ENCODE data around the gene PRG3. TPM values are rescaled to one million over a fixed set of nuclear protein-coding genes. Genes with fewer than 3 reads are reported as not detected.

Gene PRG3
- total RNA-seq, 1 donor from 2014 or later, result not detected

DNA sequence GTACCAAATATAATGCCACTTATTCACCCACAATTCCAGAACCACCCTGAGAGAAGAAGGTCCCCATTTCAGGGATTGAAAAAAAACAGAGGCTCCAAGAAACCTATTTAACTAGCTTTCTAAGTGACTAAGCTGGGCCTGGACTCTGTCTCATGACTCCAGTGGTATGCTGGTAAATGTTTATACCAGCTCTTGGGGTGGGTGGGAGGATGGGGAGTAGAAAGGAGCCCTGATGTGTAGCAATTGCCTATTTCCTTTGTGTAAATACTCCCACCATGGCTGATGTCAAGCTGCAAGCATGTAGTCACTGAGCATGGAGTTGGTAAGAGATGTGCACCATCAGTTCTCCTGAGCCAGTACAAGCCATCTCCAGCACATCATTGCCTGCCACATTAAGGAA lies 2.8 kb downstream of the PRG3 start:
- no peak for DNase-seq (ENCODE audit: low read depth)
- H3K36me3 ChIP-seq (ENCODE audit: control insufficient read depth, insufficient read depth, low read length), result no peaks in the 10 kb centered on the region
- TF ChIP-seq, protein P1, sequence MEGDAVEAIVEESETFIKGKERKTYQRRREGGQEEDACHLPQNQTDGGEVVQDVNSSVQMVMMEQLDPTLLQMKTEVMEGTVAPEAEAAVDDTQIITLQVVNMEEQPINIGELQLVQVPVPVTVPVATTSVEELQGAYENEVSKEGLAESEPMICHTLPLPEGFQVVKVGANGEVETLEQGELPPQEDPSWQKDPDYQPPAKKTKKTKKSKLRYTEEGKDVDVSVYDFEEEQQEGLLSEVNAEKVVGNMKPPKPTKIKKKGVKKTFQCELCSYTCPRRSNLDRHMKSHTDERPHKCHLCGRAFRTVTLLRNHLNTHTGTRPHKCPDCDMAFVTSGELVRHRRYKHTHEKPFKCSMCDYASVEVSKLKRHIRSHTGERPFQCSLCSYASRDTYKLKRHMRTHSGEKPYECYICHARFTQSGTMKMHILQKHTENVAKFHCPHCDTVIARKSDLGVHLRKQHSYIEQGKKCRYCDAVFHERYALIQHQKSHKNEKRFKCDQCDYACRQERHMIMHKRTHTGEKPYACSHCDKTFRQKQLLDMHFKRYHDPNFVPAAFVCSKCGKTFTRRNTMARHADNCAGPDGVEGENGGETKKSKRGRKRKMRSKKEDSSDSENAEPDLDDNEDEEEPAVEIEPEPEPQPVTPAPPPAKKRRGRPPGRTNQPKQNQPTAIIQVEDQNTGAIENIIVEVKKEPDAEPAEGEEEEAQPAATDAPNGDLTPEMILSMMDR (IDR thresholded peaks at IDR 0.05; ENCODE audit: insufficient read depth, low read length, poor library complexity, severe bottlenecking), result no peak
- peaks cover 10% of the 10 kb centered on the region for H3K27me3 ChIP-seq (ENCODE audit: control insufficient read depth, insufficient read depth, low read length)
- no peak overlapping the region for H3K4me3 ChIP-seq (ENCODE audit: low read depth, low read length)

DNA sequence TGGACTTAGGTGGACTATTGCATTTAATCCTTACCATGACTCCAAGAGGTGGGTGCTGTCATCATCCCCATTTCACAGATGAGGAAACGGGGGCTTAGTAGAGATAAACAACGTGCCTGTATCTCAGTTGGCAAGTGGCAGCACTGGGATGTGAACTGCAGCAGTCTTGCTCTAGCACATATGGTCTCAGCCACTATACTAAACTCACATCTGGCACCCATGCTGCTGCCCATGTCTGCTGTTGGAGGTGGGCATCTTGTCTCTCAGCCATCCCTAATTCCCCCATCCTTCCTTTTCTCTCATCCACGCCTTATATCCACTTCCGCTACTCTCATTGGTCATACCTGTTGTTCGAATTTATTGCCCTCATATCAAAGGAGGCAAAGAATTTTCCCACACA lies 3.8 kb downstream of the PRG3 start:
- TF ChIP-seq, protein P1 (IDR thresholded peaks at IDR 0.05; ENCODE audit: insufficient read depth, low read length, poor library complexity, severe bottlenecking), result no peak
- no peak for DNase-seq (ENCODE audit: low read depth)

DNA sequence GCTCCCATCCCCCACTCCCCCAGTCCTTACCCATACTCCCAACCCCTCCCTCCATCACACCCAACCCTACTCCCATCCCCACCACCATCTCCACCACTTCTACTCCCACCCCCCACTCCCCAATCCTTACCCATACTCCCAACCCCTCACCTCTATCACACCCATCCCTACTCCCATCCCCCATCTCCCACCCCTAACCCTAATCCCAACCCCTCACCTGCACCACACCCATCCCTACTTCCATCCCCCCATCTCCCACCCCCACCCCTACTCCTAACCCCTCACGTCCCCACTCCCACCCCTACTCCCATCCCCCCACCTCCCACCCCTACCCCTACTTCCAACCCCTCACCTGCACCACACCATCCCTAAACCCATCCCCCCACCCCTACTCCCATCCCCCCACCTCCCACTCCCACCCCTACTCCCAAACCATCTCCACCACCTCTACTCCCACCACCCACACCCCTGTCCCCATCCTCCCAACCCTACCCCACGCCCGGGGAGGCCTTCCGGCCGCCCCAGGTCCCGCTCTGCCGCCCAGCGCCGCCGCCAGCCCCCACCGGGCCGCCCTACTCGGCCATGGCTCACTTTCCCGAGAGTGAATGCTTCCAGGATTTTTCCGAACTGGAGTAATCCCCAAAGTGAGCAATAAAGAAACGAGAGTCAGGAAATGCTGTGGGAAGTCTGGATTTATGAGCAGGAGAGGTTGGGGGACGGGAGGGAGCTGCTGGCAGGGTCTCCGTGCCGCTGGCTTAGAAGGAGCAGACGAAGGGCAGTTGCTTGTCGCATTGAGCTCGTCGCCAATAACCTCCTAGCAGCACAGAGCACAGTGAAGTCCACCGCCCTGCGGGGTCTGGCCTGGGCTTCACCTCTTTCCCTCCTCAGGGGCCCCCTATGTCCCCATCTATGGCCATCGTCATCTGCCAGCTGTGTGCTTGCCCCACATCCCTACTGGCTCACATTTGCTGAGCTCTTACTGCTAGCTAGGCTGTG lies 4.6 kb downstream of the PRG3 start:
- peaks cover 8% of the 10 kb centered on the region for H3K27me3 ChIP-seq (ENCODE audit: control insufficient read depth, insufficient read depth, low read length)
- no peak overlapping the region for H3K4me3 ChIP-seq (ENCODE audit: low read depth, low read length)
- TF ChIP-seq, protein P1 (IDR thresholded peaks at IDR 0.05; ENCODE audit: insufficient read depth, low read length, poor library complexity, severe bottlenecking), result no peak
- no peak for DNase-seq (ENCODE audit: low read depth)
- H3K36me3 ChIP-seq (ENCODE audit: control insufficient read depth, insufficient read depth, low read length), result no peaks in the 10 kb centered on the region

More for the DNA sequence above, 3.8 kb downstream of the PRG3 start:
- H3K36me3 ChIP-seq (ENCODE audit: control insufficient read depth, insufficient read depth, low read length), result no peaks in the 10 kb centered on the region
- peaks cover 8% of the 10 kb centered on the region for H3K27me3 ChIP-seq (ENCODE audit: control insufficient read depth, insufficient read depth, low read length)
- H3K4me3 ChIP-seq (ENCODE audit: low read depth, low read length), result no peak overlapping the region

DNA sequence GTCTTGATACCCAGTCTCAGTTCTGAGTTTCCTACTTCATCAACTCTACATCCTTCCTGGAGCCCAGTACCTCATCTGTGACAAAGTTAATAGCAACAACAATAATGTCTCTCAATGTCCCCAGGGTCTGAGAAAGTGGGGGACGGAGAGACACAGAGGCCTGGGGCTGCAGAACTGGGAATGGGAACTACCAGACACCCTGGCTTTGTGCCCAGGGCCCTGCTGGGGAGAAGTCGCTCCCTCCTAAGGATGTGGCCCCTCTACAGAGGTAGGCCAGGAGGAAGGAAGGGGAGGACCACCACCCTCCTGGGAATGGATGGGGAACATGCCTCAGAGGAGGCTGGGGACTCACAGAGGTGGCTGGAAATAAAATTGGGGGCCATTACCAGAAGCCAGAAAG lies 5.5 kb downstream of the PRG3 start:
- DNase-seq (ENCODE audit: low read depth), result no peak
- Histone ChIP-seq H3K36me3 (ENCODE audit: control insufficient read depth, insufficient read depth, low read length) (no peaks in the 10 kb centered on the region), H3K4me3 (ENCODE audit: low read depth, low read length) (no peak overlapping the region), H3K27me3 (ENCODE audit: control insufficient read depth, insufficient read depth, low read length) (peaks cover 8% of the 10 kb centered on the region)
- TF ChIP-seq, protein P1 (IDR thresholded peaks at IDR 0.05; ENCODE audit: insufficient read depth, low read length, poor library complexity, severe bottlenecking), result no peak

DNA sequence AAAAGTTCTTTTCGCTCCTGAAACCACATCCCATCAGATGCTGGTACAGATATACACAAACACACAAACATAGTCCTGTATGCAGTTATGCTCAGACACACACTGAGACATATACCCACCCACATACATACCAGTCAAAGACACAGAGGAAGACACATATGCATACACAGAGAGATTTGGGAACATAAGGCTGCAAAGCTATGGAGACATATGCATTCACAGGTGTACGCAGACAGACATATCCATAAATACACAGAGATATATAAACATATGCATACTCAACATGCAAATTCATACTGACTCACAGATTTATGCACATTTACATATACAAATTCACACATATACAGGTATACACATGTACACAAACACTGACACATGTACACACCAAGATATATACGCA lies 6.0 kb downstream of the PRG3 start:
- TF ChIP-seq, protein P1 (IDR thresholded peaks at IDR 0.05; ENCODE audit: insufficient read depth, low read length, poor library complexity, severe bottlenecking), result no peak
- DNase-seq (ENCODE audit: low read depth), result no peak
- H3K4me3 ChIP-seq (ENCODE audit: low read depth, low read length), result no peak overlapping the region
- H3K27me3 ChIP-seq (ENCODE audit: control insufficient read depth, insufficient read depth, low read length), result peaks cover 8% of the 10 kb centered on the region
- no peaks in the 10 kb centered on the region for H3K36me3 ChIP-seq (ENCODE audit: control insufficient read depth, insufficient read depth, low read length)

All from kidney epithelial cell (primary cell).